NB4 (cell line): ENCODE data around the gene PRR29.

Experiments used
- MYC ChIP-seq: IDR thresholded peaks from 2 replicates; pipeline ENCODE4 v1.6.1; 2011; ENCODE audit warnings: low read depth, low read length
- POLR2A ChIP-seq: IDR thresholded peaks from 2 replicates; pipeline ENCODE4 v1.6.1; 2011; ENCODE audit warnings: mild to moderate bottlenecking; ENCODE audit not compliant: insufficient read length; ENCODE audit errors: extremely low read depth
- TF ChIP-seq, protein P1 (sequence below): IDR thresholded peaks from one replicate; pipeline ENCODE4 v1.5.1; 2012; ENCODE audit warnings: low read depth, low read length
- TF ChIP-seq, protein P2 (sequence below): IDR thresholded peaks from 2 replicates; pipeline ENCODE4 v1.6.1; 2011; ENCODE audit warnings: low read depth, low read length

DNA sequence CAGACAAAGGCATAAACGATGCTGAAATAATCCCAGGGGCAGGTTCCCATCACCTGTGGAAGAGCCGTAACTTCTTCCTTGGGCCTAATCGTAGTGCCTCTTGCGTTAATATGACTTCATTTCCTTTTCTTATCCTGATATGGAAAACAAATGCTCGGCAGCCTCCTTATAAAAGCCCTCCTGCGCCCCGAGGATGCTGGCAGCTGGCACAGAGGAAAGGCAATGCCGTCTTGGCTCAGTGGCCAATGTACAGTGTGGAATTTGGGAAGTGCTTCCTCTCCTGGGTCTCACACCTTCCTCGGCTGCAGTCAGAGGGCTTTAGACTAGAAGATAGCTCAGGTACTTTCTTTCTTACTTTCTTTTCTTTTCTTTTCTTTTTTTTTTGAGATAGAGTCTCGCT lies 28.9 kb upstream of the PRR29 start:
- TF ChIP-seq, protein P1, sequence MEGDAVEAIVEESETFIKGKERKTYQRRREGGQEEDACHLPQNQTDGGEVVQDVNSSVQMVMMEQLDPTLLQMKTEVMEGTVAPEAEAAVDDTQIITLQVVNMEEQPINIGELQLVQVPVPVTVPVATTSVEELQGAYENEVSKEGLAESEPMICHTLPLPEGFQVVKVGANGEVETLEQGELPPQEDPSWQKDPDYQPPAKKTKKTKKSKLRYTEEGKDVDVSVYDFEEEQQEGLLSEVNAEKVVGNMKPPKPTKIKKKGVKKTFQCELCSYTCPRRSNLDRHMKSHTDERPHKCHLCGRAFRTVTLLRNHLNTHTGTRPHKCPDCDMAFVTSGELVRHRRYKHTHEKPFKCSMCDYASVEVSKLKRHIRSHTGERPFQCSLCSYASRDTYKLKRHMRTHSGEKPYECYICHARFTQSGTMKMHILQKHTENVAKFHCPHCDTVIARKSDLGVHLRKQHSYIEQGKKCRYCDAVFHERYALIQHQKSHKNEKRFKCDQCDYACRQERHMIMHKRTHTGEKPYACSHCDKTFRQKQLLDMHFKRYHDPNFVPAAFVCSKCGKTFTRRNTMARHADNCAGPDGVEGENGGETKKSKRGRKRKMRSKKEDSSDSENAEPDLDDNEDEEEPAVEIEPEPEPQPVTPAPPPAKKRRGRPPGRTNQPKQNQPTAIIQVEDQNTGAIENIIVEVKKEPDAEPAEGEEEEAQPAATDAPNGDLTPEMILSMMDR, result no peak
- TF ChIP-seq POLR2A (no peak), MYC (no peak)
- TF ChIP-seq, protein P2, sequence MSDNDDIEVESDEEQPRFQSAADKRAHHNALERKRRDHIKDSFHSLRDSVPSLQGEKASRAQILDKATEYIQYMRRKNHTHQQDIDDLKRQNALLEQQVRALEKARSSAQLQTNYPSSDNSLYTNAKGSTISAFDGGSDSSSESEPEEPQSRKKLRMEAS, result no peak
